C4-2B (cell line): ENCODE data around the gene TULP1.

Source experiments
- H3K27ac ChIP-seq: fragments of 450-650 bp; 2 replicates; pipeline ENCODE4 v1.5.1; 2017
- CTCF ChIP-seq: fragments of 450-650 bp; conservative IDR thresholded peaks from 2 replicates; pipeline ENCODE4 v1.5.1; 2017; ENCODE audit warnings: mild to moderate bottlenecking
- ZFX ChIP-seq: fragments of 450-650 bp; IDR thresholded peaks from 2 replicates; pipeline ENCODE4 v1.6.1; 2017

Gene TULP1

GRCh38 chr6:35512740-35513139, at the start of gene TULP1:
TULP1 (minus strand) TSS chr6:35512896; CDS start chr6:35512858, 38 bp downstream.
- TF ChIP-seq CTCF, result no peak
- TF ChIP-seq ZFX, result no peak
- H3K27ac ChIP-seq, result no peak within 1 kb of the TSS

- no peak overlapping the region for H3K27ac ChIP-seq
- TF ChIP-seq CTCF, result no peak
- no peak for TF ChIP-seq ZFX
Observed at GRCh38 chr6:35562060-35562459, 49.4 kb upstream of the TULP1 start.

GRCh38 chr6:35561113-35561512, 48.4 kb upstream of the TULP1 start:
- TF ChIP-seq CTCF (no peak), ZFX (no peak)
- no peak overlapping the region for H3K27ac ChIP-seq

GRCh38 chr6:35558571-35558970, 45.9 kb upstream of the TULP1 start:
- no peak overlapping the region for H3K27ac ChIP-seq
- TF ChIP-seq CTCF (no peak), ZFX (no peak)

- H3K27ac ChIP-seq, result no peak overlapping the region
- TF ChIP-seq ZFX, result no peak
- TF ChIP-seq CTCF, result no peak
Observed at GRCh38 chr6:35557239-35557638, 44.5 kb upstream of the TULP1 start.

GRCh38 chr6:35554811-35555210, 42.1 kb upstream of the TULP1 start:
- TF ChIP-seq ZFX (no peak), CTCF (no peak)
- H3K27ac ChIP-seq, result no peak overlapping the region

- no peak overlapping the region for H3K27ac ChIP-seq
Observed at GRCh38 chr6:35553315-35553714, 40.6 kb upstream of the TULP1 start.

More at GRCh38 chr6:35553315-35553714, 40.6 kb upstream of the TULP1 start:
- TF ChIP-seq CTCF, result no peak
- no peak for TF ChIP-seq ZFX
